ENCODE data around the gene HMCN1.

Gene HMCN1

DNA sequence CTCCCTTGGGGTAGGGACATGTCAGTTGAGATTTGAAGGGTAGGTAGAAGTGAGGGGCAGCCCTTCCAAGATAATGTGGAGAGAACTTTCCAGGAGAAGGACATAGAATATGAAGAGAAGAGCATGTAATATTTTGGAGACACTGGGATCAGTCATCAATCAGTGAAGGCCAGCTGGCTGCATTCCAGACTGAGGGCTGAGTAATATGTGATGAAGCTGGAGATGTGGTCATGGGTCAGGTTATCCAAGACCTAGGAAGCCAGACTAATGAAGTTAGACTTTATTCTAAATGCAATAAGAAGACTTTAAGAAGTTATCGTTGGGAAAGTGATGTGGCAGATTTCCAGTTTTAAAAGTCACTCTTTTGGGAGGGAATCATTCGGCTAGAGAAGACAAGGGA is 262.0 kb downstream of the HMCN1 start:
- Histone ChIP-seq H3K27ac (ENCODE audit: low read length) (no peak overlapping the region), H3K36me3 (ENCODE audit: control insufficient read depth in 1 of 2, insufficient read depth in 2 of 2, low read length in 2 of 2) (no peaks in the 10 kb centered on the region), H3K9me3 (ENCODE audit: control insufficient read depth in 1 of 2, low read length in 2 of 2) (no peaks in the 10 kb centered on the region), H3K4me3 (ENCODE audit: low read depth in 1 of 2, low read length in 2 of 2) (no peak overlapping the region), H3K4me1 (ENCODE audit: control insufficient read depth in 1 of 2, insufficient read depth in 2 of 2, low read length in 2 of 2) (no peaks in the 10 kb centered on the region), H3K27me3 (ENCODE audit: low read depth, low read length) (no peaks in the 10 kb centered on the region)

DNA sequence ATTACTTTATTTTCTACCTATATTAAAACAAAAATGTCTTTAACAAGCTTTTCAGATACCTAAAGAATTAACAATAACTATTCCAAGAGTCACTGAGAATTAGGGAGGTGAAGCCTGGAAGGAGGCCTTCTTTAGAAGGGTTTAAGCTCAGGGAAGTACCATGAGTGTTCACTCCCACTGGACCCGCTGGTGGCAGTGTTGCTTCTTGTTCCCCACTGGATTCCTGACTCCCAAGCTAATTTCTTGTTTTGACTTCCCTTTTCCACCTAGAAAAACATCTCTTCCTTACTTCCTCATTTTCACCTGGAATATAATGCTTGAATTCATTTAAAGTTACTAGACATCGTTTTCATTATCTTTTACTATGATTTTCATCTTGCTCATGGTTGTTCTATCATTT is 264.2 kb downstream of the HMCN1 start:
- no peak overlapping the region for H3K4me3 ChIP-seq (ENCODE audit: low read depth in 1 of 2, low read length in 2 of 2)
- H3K27me3 ChIP-seq (ENCODE audit: low read depth, low read length) = no peaks in the 10 kb centered on the region
- H3K27ac ChIP-seq (ENCODE audit: low read length) = no peak overlapping the region
- no peaks in the 10 kb centered on the region for H3K9me3 ChIP-seq (ENCODE audit: control insufficient read depth in 1 of 2, low read length in 2 of 2)
- no peaks in the 10 kb centered on the region for H3K4me1 ChIP-seq (ENCODE audit: control insufficient read depth in 1 of 2, insufficient read depth in 2 of 2, low read length in 2 of 2)
- no peaks in the 10 kb centered on the region for H3K36me3 ChIP-seq (ENCODE audit: control insufficient read depth in 1 of 2, insufficient read depth in 2 of 2, low read length in 2 of 2)

DNA sequence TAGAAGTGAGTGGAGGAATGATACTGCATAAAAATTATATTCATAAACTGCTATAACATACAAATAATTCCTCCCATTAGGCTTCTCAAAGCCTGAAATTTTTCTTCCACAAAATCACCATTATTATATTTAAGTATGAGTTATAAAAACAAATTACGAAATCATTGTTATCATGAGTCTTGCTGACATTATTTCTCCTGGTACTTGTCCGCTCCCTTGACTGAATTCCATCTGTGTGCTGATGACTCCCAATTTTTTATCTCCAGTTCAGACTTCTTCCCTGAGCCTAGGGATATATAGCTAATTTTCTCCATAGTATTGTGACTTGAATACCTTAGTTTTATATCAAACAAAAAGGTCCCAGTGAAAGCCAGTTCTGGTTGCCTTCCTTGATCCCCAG is 268.2 kb downstream of the HMCN1 start:
- H3K4me3 ChIP-seq (ENCODE audit: low read depth in 1 of 2, low read length in 2 of 2) = no peak overlapping the region
- H3K4me1 ChIP-seq (ENCODE audit: control insufficient read depth in 1 of 2, insufficient read depth in 2 of 2, low read length in 2 of 2) = no peaks in the 10 kb centered on the region
- no peaks in the 10 kb centered on the region for H3K9me3 ChIP-seq (ENCODE audit: control insufficient read depth in 1 of 2, low read length in 2 of 2)
- H3K27me3 ChIP-seq (ENCODE audit: low read depth, low read length) = no peaks in the 10 kb centered on the region
- H3K36me3 ChIP-seq (ENCODE audit: control insufficient read depth in 1 of 2, insufficient read depth in 2 of 2, low read length in 2 of 2) = no peaks in the 10 kb centered on the region
- no peak overlapping the region for H3K27ac ChIP-seq (ENCODE audit: low read length)

DNA sequence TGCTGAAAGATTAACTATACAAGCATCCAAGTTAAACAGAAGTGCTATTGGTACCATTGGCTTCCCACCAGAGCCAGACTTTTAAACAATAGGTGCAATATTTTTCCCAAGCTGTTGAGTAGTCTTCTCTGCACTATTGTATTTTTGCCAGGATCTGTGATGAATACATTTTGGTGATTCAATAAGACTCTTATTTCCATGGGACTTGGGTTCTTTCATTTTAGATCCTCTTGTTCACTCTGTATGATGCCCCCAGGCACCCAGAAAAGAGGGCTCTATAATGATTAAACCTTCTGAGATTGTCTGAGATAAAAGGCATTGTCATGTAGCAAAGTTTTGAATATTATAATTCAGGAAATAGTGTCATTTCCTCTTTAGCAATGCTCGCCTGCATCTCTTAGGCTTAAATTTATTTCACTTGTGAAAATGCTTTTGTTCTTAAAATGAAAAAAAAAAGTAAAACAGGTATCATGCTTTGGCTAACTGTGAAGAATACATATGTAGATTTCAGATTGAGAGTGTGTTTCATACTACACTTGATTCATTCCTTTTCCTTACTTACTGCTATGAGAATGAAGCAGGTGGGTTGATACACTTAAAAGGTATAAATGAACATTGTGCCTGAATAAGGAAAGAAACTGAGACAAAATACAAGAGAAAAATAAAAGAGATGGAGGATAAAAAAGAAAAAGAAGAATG is 275.0 kb downstream of the HMCN1 start:
- Histone ChIP-seq H3K27ac (ENCODE audit: low read length) (no peak overlapping the region), H3K9me3 (ENCODE audit: control insufficient read depth in 1 of 2, low read length in 2 of 2) (no peaks in the 10 kb centered on the region)

DNA sequence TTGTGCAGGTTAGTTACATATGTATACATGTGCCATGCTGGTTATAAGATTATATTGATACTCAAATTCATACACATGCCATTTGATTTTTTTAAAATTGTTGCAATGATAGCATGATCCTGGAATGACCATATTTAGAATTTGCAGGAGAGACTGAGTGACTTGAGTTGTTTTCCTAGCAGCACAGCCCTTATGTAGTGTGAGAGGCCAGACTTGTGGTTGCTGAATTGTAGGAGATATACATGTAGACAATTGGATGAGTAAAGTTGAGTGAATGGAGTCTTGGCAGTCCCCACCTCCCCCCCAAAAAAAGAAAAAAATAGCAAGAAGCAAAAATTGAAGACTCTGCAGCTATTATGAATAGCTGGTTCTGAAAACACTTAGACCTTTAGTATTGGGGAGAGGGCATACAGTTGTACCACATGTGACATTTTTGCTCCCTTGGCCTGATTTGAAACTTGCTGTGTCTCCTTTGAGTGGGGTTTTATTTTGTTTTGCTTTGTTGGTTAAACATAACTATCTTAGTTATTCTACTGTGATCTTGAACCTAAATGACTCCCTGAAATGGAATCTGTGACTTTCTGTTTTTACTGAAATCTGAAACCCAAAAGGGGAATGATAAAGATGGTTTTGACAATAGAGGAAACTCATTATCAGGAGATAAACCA is 280.3 kb downstream of the HMCN1 start:
- H3K27ac ChIP-seq (ENCODE audit: low read length) = no peak overlapping the region

More for the DNA sequence above, 275.0 kb downstream of the HMCN1 start:
- Histone ChIP-seq H3K4me3 (ENCODE audit: low read depth in 1 of 2, low read length in 2 of 2) (no peak overlapping the region), H3K4me1 (ENCODE audit: control insufficient read depth in 1 of 2, insufficient read depth in 2 of 2, low read length in 2 of 2) (no peaks in the 10 kb centered on the region), H3K27me3 (ENCODE audit: low read depth, low read length) (no peaks in the 10 kb centered on the region), H3K36me3 (ENCODE audit: control insufficient read depth in 1 of 2, insufficient read depth in 2 of 2, low read length in 2 of 2) (no peaks in the 10 kb centered on the region)

DNA sequence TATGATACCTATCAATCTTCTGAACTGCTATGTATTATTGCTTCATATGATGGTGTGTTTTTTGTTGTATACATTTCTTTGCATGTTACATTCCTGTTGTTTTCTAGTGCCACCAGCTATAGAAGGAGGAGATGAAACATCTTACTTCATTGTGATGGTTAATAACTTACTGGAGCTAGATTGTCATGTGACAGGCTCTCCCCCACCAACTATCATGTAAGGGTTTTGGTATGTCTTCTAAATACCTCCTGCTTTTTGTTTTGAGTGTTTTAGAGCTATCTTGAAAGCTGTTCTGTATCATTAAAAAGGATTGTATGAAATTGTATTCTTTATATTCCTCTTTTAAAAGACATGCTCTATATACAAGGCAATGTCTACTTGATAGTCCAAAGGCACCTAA is 282.7 kb downstream of the HMCN1 start:
- no peaks in the 10 kb centered on the region for H3K27me3 ChIP-seq (ENCODE audit: low read depth, low read length)
- no peak overlapping the region for H3K27ac ChIP-seq (ENCODE audit: low read length)
- no peaks in the 10 kb centered on the region for H3K36me3 ChIP-seq (ENCODE audit: control insufficient read depth in 1 of 2, insufficient read depth in 2 of 2, low read length in 2 of 2)
- no peaks in the 10 kb centered on the region for H3K4me1 ChIP-seq (ENCODE audit: control insufficient read depth in 1 of 2, insufficient read depth in 2 of 2, low read length in 2 of 2)
- no peak overlapping the region for H3K4me3 ChIP-seq (ENCODE audit: low read depth in 1 of 2, low read length in 2 of 2)
- H3K9me3 ChIP-seq (ENCODE audit: control insufficient read depth in 1 of 2, low read length in 2 of 2) = no peaks in the 10 kb centered on the region

More for the DNA sequence above, 280.3 kb downstream of the HMCN1 start:
- no peak overlapping the region for H3K4me3 ChIP-seq (ENCODE audit: low read depth in 1 of 2, low read length in 2 of 2)
- H3K4me1 ChIP-seq (ENCODE audit: control insufficient read depth in 1 of 2, insufficient read depth in 2 of 2, low read length in 2 of 2) = no peaks in the 10 kb centered on the region
- H3K27me3 ChIP-seq (ENCODE audit: low read depth, low read length) = no peaks in the 10 kb centered on the region
- no peaks in the 10 kb centered on the region for H3K9me3 ChIP-seq (ENCODE audit: control insufficient read depth in 1 of 2, low read length in 2 of 2)
- H3K36me3 ChIP-seq (ENCODE audit: control insufficient read depth in 1 of 2, insufficient read depth in 2 of 2, low read length in 2 of 2) = no peaks in the 10 kb centered on the region

DNA sequence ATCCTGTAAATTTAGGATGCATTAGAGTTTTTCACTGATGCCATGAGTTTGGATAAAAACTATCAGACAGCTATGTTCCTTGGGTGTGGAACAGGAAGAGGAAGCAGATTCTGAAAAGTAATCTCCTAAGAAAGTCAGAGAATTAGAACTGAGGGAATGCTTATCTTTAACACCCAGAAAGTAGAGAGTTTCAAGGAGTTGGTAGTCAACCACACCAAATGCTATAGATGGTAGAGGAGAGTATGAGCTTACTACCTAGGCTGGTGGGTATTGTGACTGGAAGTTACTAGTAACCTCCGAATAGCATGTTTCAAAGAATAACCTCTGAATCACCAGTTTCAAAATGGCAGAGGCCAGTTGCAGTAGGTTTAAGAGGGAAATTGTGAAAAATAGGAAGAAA is 288.0 kb downstream of the HMCN1 start:
- H3K4me3 ChIP-seq (ENCODE audit: low read depth in 1 of 2, low read length in 2 of 2) = no peak overlapping the region
- H3K27ac ChIP-seq (ENCODE audit: low read length) = no peak overlapping the region
- no peaks in the 10 kb centered on the region for H3K27me3 ChIP-seq (ENCODE audit: low read depth, low read length)
- peaks cover 0 to 3% of the 10 kb centered on the region in 2 donors for H3K36me3 ChIP-seq (ENCODE audit: control insufficient read depth in 1 of 2, insufficient read depth in 2 of 2, low read length in 2 of 2)
- H3K9me3 ChIP-seq (ENCODE audit: control insufficient read depth in 1 of 2, low read length in 2 of 2) = no peaks in the 10 kb centered on the region
- H3K4me1 ChIP-seq (ENCODE audit: control insufficient read depth in 1 of 2, insufficient read depth in 2 of 2, low read length in 2 of 2) = no peaks in the 10 kb centered on the region

DNA sequence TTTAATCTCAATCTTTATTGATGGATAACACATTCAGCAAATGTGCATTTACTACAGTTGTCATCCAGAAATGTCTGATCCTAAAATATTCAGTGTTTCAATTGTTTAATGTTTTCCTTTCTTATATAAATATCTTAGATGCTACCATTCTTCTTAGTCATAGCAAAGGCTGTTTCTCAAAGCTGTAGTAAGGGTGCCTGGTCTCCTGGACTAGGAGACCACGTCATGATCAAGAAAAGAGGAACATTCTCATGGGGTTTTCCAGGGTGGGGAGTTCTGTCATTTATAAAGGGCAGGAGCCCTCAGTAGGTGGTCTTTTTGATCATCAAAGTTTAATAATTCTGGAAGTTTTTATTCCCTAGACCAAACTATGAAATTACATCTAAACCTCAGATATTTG is 292.8 kb downstream of the HMCN1 start:
- H3K27ac ChIP-seq (ENCODE audit: low read length) = no peak overlapping the region
- no peaks in the 10 kb centered on the region for H3K9me3 ChIP-seq (ENCODE audit: control insufficient read depth in 1 of 2, low read length in 2 of 2)
- H3K4me3 ChIP-seq (ENCODE audit: low read depth in 1 of 2, low read length in 2 of 2) = no peak overlapping the region
- peaks cover 0 to 3% of the 10 kb centered on the region in 2 donors for H3K36me3 ChIP-seq (ENCODE audit: control insufficient read depth in 1 of 2, insufficient read depth in 2 of 2, low read length in 2 of 2)
- H3K4me1 ChIP-seq (ENCODE audit: control insufficient read depth in 1 of 2, insufficient read depth in 2 of 2, low read length in 2 of 2) = no peaks in the 10 kb centered on the region
- no peaks in the 10 kb centered on the region for H3K27me3 ChIP-seq (ENCODE audit: low read depth, low read length)

DNA sequence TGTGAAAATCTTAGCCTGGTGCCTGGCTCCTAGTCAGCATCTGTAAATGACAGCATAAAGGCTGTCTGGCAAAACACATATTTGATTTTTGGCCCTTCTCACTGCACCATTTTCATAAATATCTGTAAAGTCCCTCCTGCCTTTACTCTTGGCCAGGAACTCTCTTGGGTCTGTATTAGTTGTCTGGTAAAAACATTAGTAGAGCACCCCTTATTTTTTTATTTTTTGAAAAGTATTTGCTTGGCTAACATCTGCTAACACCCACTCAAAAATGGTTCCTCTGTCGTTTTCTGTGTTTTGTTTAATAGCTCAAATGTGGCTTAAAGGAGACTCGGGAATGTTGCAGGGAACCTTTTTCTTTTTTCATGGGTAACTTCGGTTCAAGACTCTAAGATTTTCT is 293.4 kb downstream of the HMCN1 start:
- no peaks in the 10 kb centered on the region for H3K4me1 ChIP-seq (ENCODE audit: control insufficient read depth in 1 of 2, insufficient read depth in 2 of 2, low read length in 2 of 2)
- peaks cover 0 to 3% of the 10 kb centered on the region in 2 donors for H3K36me3 ChIP-seq (ENCODE audit: control insufficient read depth in 1 of 2, insufficient read depth in 2 of 2, low read length in 2 of 2)
- H3K27me3 ChIP-seq (ENCODE audit: low read depth, low read length) = no peaks in the 10 kb centered on the region
- H3K9me3 ChIP-seq (ENCODE audit: control insufficient read depth in 1 of 2, low read length in 2 of 2) = no peaks in the 10 kb centered on the region
- H3K27ac ChIP-seq (ENCODE audit: low read length) = no peak overlapping the region
- no peak overlapping the region for H3K4me3 ChIP-seq (ENCODE audit: low read depth in 1 of 2, low read length in 2 of 2)

DNA sequence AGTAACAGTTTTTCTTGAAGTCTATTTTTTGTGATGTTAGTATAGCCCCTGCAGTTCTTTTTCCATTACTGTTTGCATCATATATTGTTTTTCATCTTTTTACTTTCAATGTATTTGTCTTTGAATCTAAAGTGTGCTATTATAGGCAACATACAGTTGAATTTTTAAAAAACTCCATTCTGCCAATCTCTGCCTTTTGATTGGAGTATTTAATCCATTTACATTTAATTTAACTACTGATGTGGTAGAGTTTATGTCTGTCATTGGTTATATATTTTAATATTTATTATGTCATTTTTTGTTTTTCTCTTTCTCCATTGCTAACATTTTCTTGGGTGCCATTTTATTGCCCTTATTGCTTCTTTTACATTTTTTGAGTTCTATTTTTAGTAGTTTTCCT is 296.3 kb downstream of the HMCN1 start:
- Histone ChIP-seq H3K4me1 (ENCODE audit: control insufficient read depth in 1 of 2, insufficient read depth in 2 of 2, low read length in 2 of 2) (no peaks in the 10 kb centered on the region), H3K9me3 (ENCODE audit: control insufficient read depth in 1 of 2, low read length in 2 of 2) (no peaks in the 10 kb centered on the region), H3K36me3 (ENCODE audit: control insufficient read depth in 1 of 2, insufficient read depth in 2 of 2, low read length in 2 of 2) (no peaks in the 10 kb centered on the region), H3K27me3 (ENCODE audit: low read depth, low read length) (no peaks in the 10 kb centered on the region), H3K27ac (ENCODE audit: low read length) (no peak overlapping the region), H3K4me3 (ENCODE audit: low read depth in 1 of 2, low read length in 2 of 2) (no peak overlapping the region)

DNA sequence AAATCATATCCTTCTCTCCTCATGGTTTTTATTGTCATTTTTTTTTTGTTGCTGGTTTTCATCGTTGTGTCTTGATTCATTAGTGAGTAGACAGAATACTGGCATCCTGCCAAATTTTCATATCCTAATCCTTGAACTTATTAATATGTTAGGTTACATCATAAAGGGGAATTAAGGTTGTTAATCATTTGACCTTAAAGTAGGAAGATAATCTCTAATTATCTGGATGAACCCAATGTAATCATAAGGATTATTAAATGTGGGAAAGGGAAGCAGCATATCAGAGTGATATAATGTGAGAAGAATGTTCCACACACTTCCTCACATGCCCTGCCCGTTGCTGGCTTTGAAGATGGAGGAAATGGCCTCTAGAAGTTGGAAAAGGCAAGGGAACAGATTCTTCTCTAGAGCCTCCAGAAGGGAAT is 299.7 kb downstream of the HMCN1 start:
- Histone ChIP-seq H3K4me1 (ENCODE audit: control insufficient read depth in 1 of 2, insufficient read depth in 2 of 2, low read length in 2 of 2) (no peaks in the 10 kb centered on the region), H3K36me3 (ENCODE audit: control insufficient read depth in 1 of 2, insufficient read depth in 2 of 2, low read length in 2 of 2) (no peaks in the 10 kb centered on the region), H3K9me3 (ENCODE audit: control insufficient read depth in 1 of 2, low read length in 2 of 2) (no peaks in the 10 kb centered on the region), H3K27ac (ENCODE audit: low read length) (no peak overlapping the region), H3K4me3 (ENCODE audit: low read depth in 1 of 2, low read length in 2 of 2) (no peak overlapping the region), H3K27me3 (ENCODE audit: low read depth, low read length) (no peaks in the 10 kb centered on the region)

DNA sequence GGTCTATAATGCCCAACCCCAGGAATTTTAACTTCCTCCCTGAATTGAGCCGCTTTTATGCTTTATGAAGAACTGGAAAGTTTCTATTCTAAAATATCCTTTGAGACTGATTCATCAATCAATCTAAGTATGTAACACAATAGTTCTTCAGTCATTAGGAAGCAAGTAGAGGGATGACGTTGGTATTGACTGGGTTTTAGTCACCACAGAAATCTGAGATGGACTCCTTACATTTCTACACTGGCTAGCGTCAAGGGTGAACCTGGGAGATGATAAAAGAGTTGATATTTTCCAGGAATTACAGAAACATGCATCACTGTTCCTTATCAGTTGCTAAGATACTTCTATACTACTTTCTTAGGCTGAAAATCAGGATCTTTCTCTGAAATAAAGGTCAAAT is 308.0 kb downstream of the HMCN1 start:
- Histone ChIP-seq H3K36me3 (ENCODE audit: control insufficient read depth in 1 of 2, insufficient read depth in 2 of 2, low read length in 2 of 2) (peaks cover 0 to 5% of the 10 kb centered on the region in 2 donors), H3K9me3 (ENCODE audit: control insufficient read depth in 1 of 2, low read length in 2 of 2) (no peaks in the 10 kb centered on the region), H3K27me3 (ENCODE audit: low read depth, low read length) (no peaks in the 10 kb centered on the region), H3K27ac (ENCODE audit: low read length) (no peak overlapping the region), H3K4me3 (ENCODE audit: low read depth in 1 of 2, low read length in 2 of 2) (no peak overlapping the region), H3K4me1 (ENCODE audit: control insufficient read depth in 1 of 2, insufficient read depth in 2 of 2, low read length in 2 of 2) (no peaks in the 10 kb centered on the region)
